Measurements from ENCODE around the gene ZDHHC1.

The ZDHHC1 gene

GRCh38 chr16:67443265-67443664 is 27.0 kb upstream of the ZDHHC1 start:
- no peaks in the 10 kb centered on the region for H3K9me3 Mint-ChIP-seq
- H3K4me3 Mint-ChIP-seq: no peak overlapping the region
- no peaks in the 10 kb centered on the region for H3K27me3 Mint-ChIP-seq
- peaks cover 10% of the 10 kb centered on the region for H3K4me1 Mint-ChIP-seq
- peaks cover 31% of the 10 kb centered on the region for H3K36me3 Mint-ChIP-seq
- H3K27ac Mint-ChIP-seq: no peak overlapping the region
- no peak for DNase-seq (ENCODE audit: low spot score in 2 of 2)
- ATAC-seq (ENCODE audit: low read depth): no peak

- no peak overlapping the region for H3K4me3 Mint-ChIP-seq
- DNase-seq (ENCODE audit: low spot score in 2 of 2) (no peak), ATAC-seq (ENCODE audit: low read depth) (no peak)
- no peaks in the 10 kb centered on the region for H3K27me3 Mint-ChIP-seq
- peaks cover 12% of the 10 kb centered on the region for H3K4me1 Mint-ChIP-seq
- peaks cover 32% of the 10 kb centered on the region for H3K36me3 Mint-ChIP-seq
- no peak overlapping the region for H3K27ac Mint-ChIP-seq
- H3K9me3 Mint-ChIP-seq: no peaks in the 10 kb centered on the region
These were observed 26.4 kb upstream of the ZDHHC1 start for GRCh38 chr16:67442581-67443255.

GRCh38 chr16:67441907-67442306 is 25.6 kb upstream of the ZDHHC1 start:
- H3K9me3 Mint-ChIP-seq: no peaks in the 10 kb centered on the region
- H3K4me3 Mint-ChIP-seq: no peak overlapping the region
- ATAC-seq (ENCODE audit: low read depth): no peak
- no peak for DNase-seq (ENCODE audit: low spot score in 2 of 2)
- peaks cover 35% of the 10 kb centered on the region for H3K36me3 Mint-ChIP-seq
- H3K27ac Mint-ChIP-seq: no peak overlapping the region
- peaks cover 16% of the 10 kb centered on the region for H3K4me1 Mint-ChIP-seq
- no peaks in the 10 kb centered on the region for H3K27me3 Mint-ChIP-seq

- Mint-ChIP-seq H3K9me3 (no peaks in the 10 kb centered on the region), H3K36me3 (peaks cover 33% of the 10 kb centered on the region), H3K4me1 (peaks cover 16% of the 10 kb centered on the region), H3K27me3 (no peaks in the 10 kb centered on the region), H3K27ac (no peak overlapping the region), H3K4me3 (no peak overlapping the region)
- no peak for ATAC-seq (ENCODE audit: low read depth)
- no peak for DNase-seq (ENCODE audit: low spot score in 2 of 2)
These were observed 25.0 kb upstream of the ZDHHC1 start for GRCh38 chr16:67441271-67441753.

- peak overlapping the region; percentile 82 for H3K27ac Mint-ChIP-seq
- no peaks in the 10 kb centered on the region for H3K9me3 Mint-ChIP-seq
- ATAC-seq (ENCODE audit: low read depth): no peak
- peaks cover 24% of the 10 kb centered on the region for H3K36me3 Mint-ChIP-seq
- no peak overlapping the region for H3K4me3 Mint-ChIP-seq
- H3K4me1 Mint-ChIP-seq: peaks cover 24% of the 10 kb centered on the region
- H3K27me3 Mint-ChIP-seq: no peaks in the 10 kb centered on the region
- DNase-seq (ENCODE audit: low spot score in 2 of 2): no peak
These were observed 22.6 kb upstream of the ZDHHC1 start for GRCh38 chr16:67438824-67439393.

GRCh38 chr16:67438098-67438791 is 22.0 kb upstream of the ZDHHC1 start:
- Mint-ChIP-seq H3K27me3 (peaks cover under 1% of the 10 kb centered on the region), H3K4me3 (no peak overlapping the region), H3K4me1 (peaks cover 26% of the 10 kb centered on the region), H3K9me3 (no peaks in the 10 kb centered on the region), H3K27ac (peak overlapping the region; percentile 82), H3K36me3 (peaks cover 22% of the 10 kb centered on the region)
- no peak for DNase-seq (ENCODE audit: low spot score in 2 of 2)
- ATAC-seq (ENCODE audit: low read depth): no peak

GRCh38 chr16:67437513-67437912 is 21.2 kb upstream of the ZDHHC1 start:
- Mint-ChIP-seq H3K36me3 (peaks cover 22% of the 10 kb centered on the region), H3K27me3 (peaks cover 2% of the 10 kb centered on the region), H3K27ac (no peak overlapping the region), H3K4me3 (no peak overlapping the region), H3K4me1 (peaks cover 29% of the 10 kb centered on the region), H3K9me3 (no peaks in the 10 kb centered on the region)
- DNase-seq (ENCODE audit: low spot score in 2 of 2) (no peak), ATAC-seq (ENCODE audit: low read depth) (peak; percentile 16)

- peaks cover 22% of the 10 kb centered on the region for H3K36me3 Mint-ChIP-seq
- no peak overlapping the region for H3K4me3 Mint-ChIP-seq
- H3K27ac Mint-ChIP-seq: no peak overlapping the region
- peaks cover 5% of the 10 kb centered on the region for H3K27me3 Mint-ChIP-seq
- H3K4me1 Mint-ChIP-seq: peaks cover 32% of the 10 kb centered on the region
- DNase-seq (ENCODE audit: low spot score in 2 of 2): no peak
- ATAC-seq (ENCODE audit: low read depth): no peak
- H3K9me3 Mint-ChIP-seq: no peaks in the 10 kb centered on the region
These were observed 20.4 kb upstream of the ZDHHC1 start for GRCh38 chr16:67436640-67437193.

GRCh38 chr16:67435758-67436164 is 19.5 kb upstream of the ZDHHC1 start:
- DNase-seq (ENCODE audit: low spot score in 2 of 2) (no peak), ATAC-seq (ENCODE audit: low read depth) (no peak)
- no peaks in the 10 kb centered on the region for H3K9me3 Mint-ChIP-seq
- H3K27ac Mint-ChIP-seq: no peak overlapping the region
- H3K4me1 Mint-ChIP-seq: peaks cover 36% of the 10 kb centered on the region
- H3K27me3 Mint-ChIP-seq: peaks cover 5% of the 10 kb centered on the region
- H3K36me3 Mint-ChIP-seq: peaks cover 22% of the 10 kb centered on the region
- no peak overlapping the region for H3K4me3 Mint-ChIP-seq

- peaks cover 15% of the 10 kb centered on the region for H3K27me3 Mint-ChIP-seq
- DNase-seq (ENCODE audit: low spot score in 2 of 2) (no peak), ATAC-seq (ENCODE audit: low read depth) (no peak)
- peaks cover 8% of the 10 kb centered on the region for H3K36me3 Mint-ChIP-seq
- H3K9me3 Mint-ChIP-seq: no peaks in the 10 kb centered on the region
- H3K4me3 Mint-ChIP-seq: no peak overlapping the region
- no peak overlapping the region for H3K27ac Mint-ChIP-seq
- H3K4me1 Mint-ChIP-seq: peaks cover 33% of the 10 kb centered on the region
These were observed 16.9 kb upstream of the ZDHHC1 start for GRCh38 chr16:67433131-67433719.

GRCh38 chr16:67432506-67432890 is 16.2 kb upstream of the ZDHHC1 start:
- ATAC-seq (ENCODE audit: low read depth) (no peak), DNase-seq (ENCODE audit: low spot score in 2 of 2) (no peak)
- Mint-ChIP-seq H3K4me1 (peaks cover 29% of the 10 kb centered on the region), H3K27me3 (peaks cover 17% of the 10 kb centered on the region), H3K4me3 (no peak overlapping the region), H3K36me3 (peaks cover 4% of the 10 kb centered on the region), H3K27ac (no peak overlapping the region), H3K9me3 (no peaks in the 10 kb centered on the region)

GRCh38 chr16:67431775-67432505 is 15.7 kb upstream of the ZDHHC1 start:
- Mint-ChIP-seq H3K4me3 (peak overlapping the region; percentile 47), H3K27me3 (peaks cover 20% of the 10 kb centered on the region), H3K27ac (no peak overlapping the region), H3K4me1 (peaks cover 27% of the 10 kb centered on the region), H3K36me3 (peaks cover 2% of the 10 kb centered on the region), H3K9me3 (no peaks in the 10 kb centered on the region)
- ATAC-seq (ENCODE audit: low read depth) (no peak), DNase-seq (ENCODE audit: low spot score in 2 of 2) (no peak)

- no peaks in the 10 kb centered on the region for H3K9me3 Mint-ChIP-seq
- H3K36me3 Mint-ChIP-seq: no peaks in the 10 kb centered on the region
- ATAC-seq (ENCODE audit: low read depth) (peak; percentile 36), DNase-seq (ENCODE audit: low spot score in 2 of 2) (peak in 1 of 2 donors; percentile 30)
- peak within 1 kb of the TSS; percentile 87 for H3K4me3 Mint-ChIP-seq
- H3K27me3 Mint-ChIP-seq: peaks cover 26% of the 10 kb centered on the region
- peaks cover 25% of the 10 kb centered on the region for H3K4me1 Mint-ChIP-seq
- no peak within 1 kb of the TSS for H3K27ac Mint-ChIP-seq
These were observed 14.9 kb upstream of the ZDHHC1 start, which contains the start of gene HSD11B2 for GRCh38 chr16:67430977-67431774. TSS of gene HSD11B2 (plus strand) at chr16:67431121. CDS start at chr16:67431249, 128 bp downstream.

Measured in memory B cell (primary cell).